Tibial nerve (tissue), 4 donors: ENCODE data around the gene CAMK2G. TPM values are rescaled to one million over a fixed set of nuclear protein-coding genes. Genes with fewer than 3 reads are reported as not detected.
"Not testable (repeated sequence)": the region's sequence is repeated elsewhere in the genome, so short reads cannot be mapped to it uniquely, and the experiment has no call there.

Experiments used
- DNase-seq, 2 donors: peaks; one replicate each; pipeline ENCODE4 v3.0.0-alpha.2; 2019; ENCODE audit warnings: low spot score in 2 of 2
- H3K27ac ChIP-seq, 4 donors: fragments of 200-600 bp; sonication (generic) in 3 of 4; one replicate each; pipeline ENCODE4 v1.5.1; 2017 to 2019; ENCODE audit warnings: mild to moderate bottlenecking in 1 of 4
- H3K27me3 ChIP-seq, 2 donors: fragments of 200-600 bp; sonication (generic) in 1 of 2; one replicate each; pipeline versions ENCODE4 v1.5.1 to v1.6.0; 2017 to 2019
- H3K36me3 ChIP-seq, 3 donors: fragments of 200-600 bp; sonication (generic); one replicate each; pipeline ENCODE4 v1.5.1; 2018 to 2019
- H3K4me1 ChIP-seq, 4 donors: fragments of 200-600 bp; sonication (generic) in 3 of 4; one replicate each; pipeline ENCODE4 v1.5.1; 2017 to 2019
- H3K4me3 ChIP-seq, 4 donors: fragments of 200-600 bp; sonication (generic) in 3 of 4; one replicate each; pipeline ENCODE4 v1.5.1; 2017 to 2019; ENCODE audit warnings: mild to moderate bottlenecking in 1 of 4, moderate library complexity in 1 of 4
- H3K9me3 ChIP-seq, 4 donors: fragments of 200-600 bp; sonication (generic) in 3 of 4; one replicate each; pipeline ENCODE4 v1.5.1; 2017 to 2019
- EP300 ChIP-seq, 2 donors: sonication (generic); formaldehyde crosslinking; IDR thresholded peaks; one replicate each; pipeline ENCODE4 v1.6.1; 2017; ENCODE audit warnings: antibody characterized with exemption in 2 of 2, mild to moderate bottlenecking in 1 of 2
- POLR2A ChIP-seq, 2 donors: fragments of 450-650 bp; IDR thresholded peaks; one replicate each; pipeline ENCODE4 v1.6.1; 2017; ENCODE audit warnings: antibody characterized with exemption in 2 of 2, mild to moderate bottlenecking in 2 of 2, moderate library complexity in 2 of 2
- WGBS, 2 donors: methylation state at CpG; one replicate each; pipeline ENCODE4 v1.1.5; 2018; 5-methylcytosine and 5-hydroxymethylcytosine counted together
- total RNA-seq, 4 donors: library from RNA; depleted of rRNA; stranded (reverse); fragments of >200 nt; gene quantifications; one replicate each; pipeline ENCODE4 v1.1.0, GENCODE V29; 2016
- TF ChIP-seq, protein P1 (sequence below), 5 experiments: fragments of 200-600 bp in 3 of 5; fragments of 450-650 bp in 2 of 5; sonication (generic) in 3 of 5; IDR thresholded peaks; one replicate each; pipeline ENCODE4 v1.5.1; 2016 to 2019; ENCODE audit warnings: antibody characterized with exemption in 5 of 5, mild to moderate bottlenecking in 3 of 5, moderate library complexity in 2 of 5

Gene CAMK2G
- total RNA-seq, 4 donors from 2014 or later = 26.4 to 43.5 (median 35.1) TPM

DNA sequence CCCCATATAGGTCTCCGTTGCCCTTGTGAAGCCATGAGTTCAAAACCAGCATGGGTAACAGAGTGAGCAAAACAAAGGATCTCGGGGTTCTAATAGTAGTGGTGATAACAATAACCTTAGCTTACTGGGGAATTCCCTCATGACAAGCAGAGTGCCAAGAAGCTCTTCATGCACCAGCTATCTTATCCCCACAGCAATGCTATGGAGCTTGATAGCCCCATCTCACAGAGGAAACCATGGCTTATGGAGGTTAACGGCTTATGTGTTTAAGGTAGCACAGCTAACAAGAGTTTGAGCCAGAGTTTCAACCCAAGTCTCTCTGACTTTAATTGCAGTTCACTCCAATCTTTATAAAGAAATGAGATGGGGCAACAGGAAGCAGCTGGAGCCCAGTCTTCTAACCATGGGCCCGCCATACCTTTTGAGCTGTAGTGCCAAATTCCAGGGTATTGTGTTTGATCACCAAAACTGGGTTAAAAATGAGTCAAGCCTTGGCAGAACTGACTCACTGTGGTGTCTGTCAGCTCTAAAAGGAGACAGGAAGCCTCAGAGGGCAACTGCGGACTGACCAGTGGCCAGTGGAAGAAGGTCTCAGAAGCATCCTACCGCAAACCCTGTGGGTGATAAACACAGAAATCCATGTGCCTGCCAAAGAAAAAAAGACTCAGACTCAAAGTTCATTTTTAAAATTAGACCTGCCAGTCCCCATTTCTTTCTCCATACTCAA is 20.1 kb upstream of the CAMK2G start:
- DNase-seq = no peak
- H3K9me3 ChIP-seq = no peaks in the 10 kb centered on the region
- no peak for TF ChIP-seq POLR2A (IDR thresholded peaks at IDR 0.05)
- TF ChIP-seq, protein P1, sequence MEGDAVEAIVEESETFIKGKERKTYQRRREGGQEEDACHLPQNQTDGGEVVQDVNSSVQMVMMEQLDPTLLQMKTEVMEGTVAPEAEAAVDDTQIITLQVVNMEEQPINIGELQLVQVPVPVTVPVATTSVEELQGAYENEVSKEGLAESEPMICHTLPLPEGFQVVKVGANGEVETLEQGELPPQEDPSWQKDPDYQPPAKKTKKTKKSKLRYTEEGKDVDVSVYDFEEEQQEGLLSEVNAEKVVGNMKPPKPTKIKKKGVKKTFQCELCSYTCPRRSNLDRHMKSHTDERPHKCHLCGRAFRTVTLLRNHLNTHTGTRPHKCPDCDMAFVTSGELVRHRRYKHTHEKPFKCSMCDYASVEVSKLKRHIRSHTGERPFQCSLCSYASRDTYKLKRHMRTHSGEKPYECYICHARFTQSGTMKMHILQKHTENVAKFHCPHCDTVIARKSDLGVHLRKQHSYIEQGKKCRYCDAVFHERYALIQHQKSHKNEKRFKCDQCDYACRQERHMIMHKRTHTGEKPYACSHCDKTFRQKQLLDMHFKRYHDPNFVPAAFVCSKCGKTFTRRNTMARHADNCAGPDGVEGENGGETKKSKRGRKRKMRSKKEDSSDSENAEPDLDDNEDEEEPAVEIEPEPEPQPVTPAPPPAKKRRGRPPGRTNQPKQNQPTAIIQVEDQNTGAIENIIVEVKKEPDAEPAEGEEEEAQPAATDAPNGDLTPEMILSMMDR (IDR thresholded peaks at IDR 0.05) = no peak
- no peak for TF ChIP-seq EP300 (IDR thresholded peaks at IDR 0.05)
- H3K4me3 ChIP-seq = no peak overlapping the region
- H3K27ac ChIP-seq = no peak overlapping the region
- peaks cover 0 to 24% (median 0%) of the 10 kb centered on the region in 4 donors for H3K4me1 ChIP-seq
- WGBS, 2 donors = 77 to 82% methylated on average over 6 of the region's 6 CpGs
- no peaks in the 10 kb centered on the region for H3K36me3 ChIP-seq
- H3K27me3 ChIP-seq = no peaks in the 10 kb centered on the region

DNA sequence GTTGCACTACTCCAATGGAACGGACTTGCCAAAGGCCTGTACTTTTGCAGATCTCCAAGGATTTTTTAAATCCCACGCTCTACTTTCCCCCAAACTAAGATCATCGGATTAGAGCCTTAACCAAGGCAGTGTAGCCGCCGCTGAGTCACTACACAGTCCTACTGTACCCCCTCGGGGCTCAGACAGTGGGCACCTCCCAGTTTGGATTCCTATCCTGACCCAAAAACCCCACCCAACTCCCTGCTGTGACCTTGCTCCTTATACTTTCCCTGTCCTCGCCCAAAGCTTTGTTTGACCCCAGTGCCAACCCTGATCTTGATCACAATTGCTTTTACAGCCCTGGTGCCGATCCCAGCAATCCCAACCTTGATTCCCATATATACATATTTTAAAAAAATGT is 19.1 kb upstream of the CAMK2G start:
- no peak overlapping the region for H3K27ac ChIP-seq
- TF ChIP-seq POLR2A (IDR thresholded peaks at IDR 0.05) (no peak), EP300 (IDR thresholded peaks at IDR 0.05) (no peak)
- TF ChIP-seq, protein P1 (IDR thresholded peaks at IDR 0.05) = no peak
- no peaks in the 10 kb centered on the region for H3K36me3 ChIP-seq
- peaks cover 0 to 25% (median 7%) of the 10 kb centered on the region in 4 donors for H3K4me1 ChIP-seq
- no peak overlapping the region for H3K4me3 ChIP-seq
- no peaks in the 10 kb centered on the region for H3K27me3 ChIP-seq
- H3K9me3 ChIP-seq = no peaks in the 10 kb centered on the region
- no peak for DNase-seq
- 67 to 77% methylated on average over 8 of the region's 8 CpGs for WGBS, 2 donors

DNA sequence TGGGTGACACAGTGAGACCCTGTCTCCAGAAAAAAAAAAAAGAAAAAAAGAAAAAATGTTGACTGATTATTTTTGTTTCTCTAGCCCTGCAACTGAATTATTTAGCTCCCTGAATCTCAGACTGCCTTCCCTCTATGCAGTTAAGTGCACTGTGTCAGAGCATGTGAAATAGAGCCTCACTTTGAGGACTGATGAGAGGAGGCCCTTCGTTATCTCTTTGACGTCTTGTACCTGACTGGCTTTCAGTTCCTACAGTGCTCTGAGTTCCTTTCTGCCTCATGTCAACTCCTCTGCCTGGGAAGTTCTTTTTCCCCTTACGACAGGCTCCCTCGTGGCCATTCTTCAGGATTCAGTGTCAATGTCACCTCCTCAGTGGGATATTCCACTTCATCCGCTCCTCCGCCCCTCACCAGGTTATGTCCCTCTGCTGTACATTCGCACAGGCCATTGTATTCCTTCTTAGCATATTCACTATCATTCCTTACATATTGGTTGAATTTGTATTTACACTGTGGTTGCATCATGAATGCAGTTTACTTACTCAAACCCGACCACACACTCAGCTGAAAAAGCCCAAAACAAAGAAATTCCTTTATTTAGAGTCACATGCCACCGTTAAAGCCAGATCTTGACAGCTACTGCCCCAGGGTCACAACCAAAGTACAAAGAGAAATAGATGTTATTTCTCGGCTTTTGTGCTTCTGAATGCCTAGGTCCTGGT is 18.1 kb upstream of the CAMK2G start:
- no peak for DNase-seq
- Histone ChIP-seq H3K27ac (no peak overlapping the region), H3K9me3 (no peaks in the 10 kb centered on the region), H3K4me1 (peaks cover 0 to 32% (median 16%) of the 10 kb centered on the region in 4 donors), H3K36me3 (no peaks in the 10 kb centered on the region), H3K4me3 (no peak overlapping the region), H3K27me3 (no peaks in the 10 kb centered on the region)
- WGBS, 2 donors = 52 to 57% methylated on average over 10 of the region's 10 CpGs
- TF ChIP-seq, protein P1 (IDR thresholded peaks at IDR 0.05) = no peak
- TF ChIP-seq POLR2A (IDR thresholded peaks at IDR 0.05) = no peak
- no peak for TF ChIP-seq EP300 (IDR thresholded peaks at IDR 0.05)

DNA sequence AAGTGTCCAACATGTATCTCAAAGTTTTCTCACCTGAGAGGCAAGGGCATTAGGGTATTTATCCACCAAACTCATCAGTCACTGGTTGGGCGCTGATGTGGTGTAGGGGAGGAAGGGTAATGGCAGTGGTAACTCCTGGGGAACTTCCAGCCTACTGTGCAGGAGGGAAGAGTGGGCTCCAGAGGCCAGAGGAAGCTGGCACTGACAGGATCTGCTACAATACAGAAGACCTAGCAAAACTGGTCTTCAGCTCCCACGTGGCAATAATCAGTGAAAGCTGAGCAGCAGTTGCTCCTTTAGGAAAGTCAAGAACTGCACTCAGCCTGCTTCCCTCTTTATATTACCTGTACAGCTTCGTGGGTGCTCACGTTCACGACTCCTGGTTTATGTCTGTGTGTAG is 17.2 kb upstream of the CAMK2G start:
- no peaks in the 10 kb centered on the region for H3K36me3 ChIP-seq
- peaks cover 0 to 42% (median 25%) of the 10 kb centered on the region in 4 donors for H3K4me1 ChIP-seq
- no peaks in the 10 kb centered on the region for H3K9me3 ChIP-seq
- no peak for DNase-seq
- WGBS, 2 donors = 84% methylated on average over 5 of the region's 5 CpGs
- no peak overlapping the region for H3K27ac ChIP-seq
- no peak overlapping the region for H3K4me3 ChIP-seq
- TF ChIP-seq EP300 (IDR thresholded peaks at IDR 0.05) (no peak), POLR2A (IDR thresholded peaks at IDR 0.05) (no peak)
- TF ChIP-seq, protein P1 (IDR thresholded peaks at IDR 0.05) = no peak
- H3K27me3 ChIP-seq = no peaks in the 10 kb centered on the region

DNA sequence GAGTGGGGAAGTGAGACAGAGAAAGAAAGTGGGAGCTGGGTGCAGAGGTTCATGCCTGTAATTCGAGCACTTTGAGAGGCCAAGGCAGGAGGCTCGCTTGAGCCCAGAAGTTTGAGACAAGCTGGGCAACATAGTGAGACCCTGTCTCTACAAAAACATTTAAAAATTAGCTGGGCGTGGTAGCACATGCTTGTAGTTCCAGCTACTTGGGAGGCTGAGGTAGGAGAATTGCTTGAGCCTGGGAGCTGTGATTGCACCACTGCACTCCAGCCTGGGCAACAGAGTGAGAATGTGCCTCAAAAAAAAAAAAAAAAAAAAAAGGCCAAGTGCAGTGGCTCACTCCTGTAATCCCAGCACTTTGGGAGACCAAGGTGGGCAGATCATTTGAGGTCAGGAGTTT is 16.5 kb upstream of the CAMK2G start:
- not testable (repeated sequence) for H3K27ac ChIP-seq, DNase-seq, H3K36me3 ChIP-seq, H3K9me3 ChIP-seq, H3K27me3 ChIP-seq, H3K4me3 ChIP-seq
- 61 to 87% methylated on average over 3 of the region's 3 CpGs for WGBS, 2 donors
- H3K4me1 ChIP-seq = peaks cover 0 to 49% (median 30%) of the 10 kb centered on the region in 4 donors
